AG09309 (cell line): Measurements from ENCODE around the gene CCDC158.

ENCODE experiments used
- DNase-seq: peaks from one replicate; pipeline ENCODE4 v3.0.0-alpha.2; 2010; ENCODE audit warnings: low read depth
- H3K4me3 ChIP-seq: 2 replicates; pipeline ENCODE4 v1.5.1; 2011; ENCODE audit warnings: mild to moderate bottlenecking, low read depth, low read length, moderate library complexity; ENCODE audit not compliant: control insufficient read depth
- TF ChIP-seq, protein P1 (sequence below): IDR thresholded peaks from 2 replicates; pipeline ENCODE4 v1.5.1; 2011; ENCODE audit warnings: mild to moderate bottlenecking, low read depth, low read length, inconsistent platforms; ENCODE audit not compliant: insufficient read depth, control insufficient read depth; ENCODE audit errors: missing control alignments

Gene CCDC158

DNA sequence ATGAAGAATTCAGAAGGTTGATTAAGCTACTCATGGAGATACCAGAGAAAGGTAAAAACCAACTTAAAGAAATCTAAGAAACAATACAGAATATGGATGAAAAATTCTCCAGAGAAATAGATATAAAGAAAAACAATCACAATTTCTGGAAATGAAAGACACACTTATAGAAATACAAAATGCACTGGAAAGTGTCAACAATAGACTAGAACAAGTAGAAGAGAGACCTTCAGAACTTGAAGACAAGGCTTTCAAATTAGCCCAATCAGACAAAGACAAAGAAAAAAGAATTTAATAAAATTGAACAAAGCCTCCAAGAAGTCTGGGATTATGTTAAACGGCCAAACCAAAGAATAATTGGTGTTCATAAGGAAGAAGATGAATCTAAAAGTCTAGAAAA is 104.8 kb downstream of the CCDC158 start:
- TF ChIP-seq, protein P1, sequence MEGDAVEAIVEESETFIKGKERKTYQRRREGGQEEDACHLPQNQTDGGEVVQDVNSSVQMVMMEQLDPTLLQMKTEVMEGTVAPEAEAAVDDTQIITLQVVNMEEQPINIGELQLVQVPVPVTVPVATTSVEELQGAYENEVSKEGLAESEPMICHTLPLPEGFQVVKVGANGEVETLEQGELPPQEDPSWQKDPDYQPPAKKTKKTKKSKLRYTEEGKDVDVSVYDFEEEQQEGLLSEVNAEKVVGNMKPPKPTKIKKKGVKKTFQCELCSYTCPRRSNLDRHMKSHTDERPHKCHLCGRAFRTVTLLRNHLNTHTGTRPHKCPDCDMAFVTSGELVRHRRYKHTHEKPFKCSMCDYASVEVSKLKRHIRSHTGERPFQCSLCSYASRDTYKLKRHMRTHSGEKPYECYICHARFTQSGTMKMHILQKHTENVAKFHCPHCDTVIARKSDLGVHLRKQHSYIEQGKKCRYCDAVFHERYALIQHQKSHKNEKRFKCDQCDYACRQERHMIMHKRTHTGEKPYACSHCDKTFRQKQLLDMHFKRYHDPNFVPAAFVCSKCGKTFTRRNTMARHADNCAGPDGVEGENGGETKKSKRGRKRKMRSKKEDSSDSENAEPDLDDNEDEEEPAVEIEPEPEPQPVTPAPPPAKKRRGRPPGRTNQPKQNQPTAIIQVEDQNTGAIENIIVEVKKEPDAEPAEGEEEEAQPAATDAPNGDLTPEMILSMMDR, result no peak
- DNase-seq, result no peak
- no peak overlapping the region for H3K4me3 ChIP-seq

DNA sequence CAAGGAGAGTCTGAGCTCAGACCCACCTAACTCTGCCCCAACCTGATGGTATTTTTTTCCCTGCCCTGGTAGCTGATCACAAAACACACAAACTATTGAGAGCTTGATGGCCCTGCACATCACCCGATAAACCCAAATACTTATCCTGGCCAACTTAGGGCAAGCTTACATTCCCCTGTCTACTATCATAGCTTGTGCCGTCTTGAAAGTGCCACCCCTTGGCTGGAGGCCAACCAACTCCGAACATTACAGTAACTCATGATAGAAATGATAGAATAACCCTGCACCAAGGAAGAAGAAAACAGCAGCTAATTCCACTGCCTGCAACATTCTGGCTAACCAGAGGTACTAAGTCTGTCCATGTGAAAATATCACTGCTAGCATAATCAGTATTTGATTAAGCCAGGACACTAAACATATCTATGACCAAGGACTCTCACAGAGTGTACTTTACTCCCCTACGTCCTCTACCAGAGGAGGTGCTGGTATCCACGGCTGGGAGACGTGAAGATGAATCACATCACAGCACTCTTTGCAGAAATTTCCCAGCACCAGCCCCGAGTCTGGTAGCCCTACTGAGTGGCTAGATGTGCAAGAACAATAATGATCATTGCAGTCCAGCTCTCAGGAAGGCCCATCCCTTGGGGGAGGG is 105.5 kb downstream of the CCDC158 start:
- no peak overlapping the region for H3K4me3 ChIP-seq
- DNase-seq, result no peak
- TF ChIP-seq, protein P1, result no peak

DNA sequence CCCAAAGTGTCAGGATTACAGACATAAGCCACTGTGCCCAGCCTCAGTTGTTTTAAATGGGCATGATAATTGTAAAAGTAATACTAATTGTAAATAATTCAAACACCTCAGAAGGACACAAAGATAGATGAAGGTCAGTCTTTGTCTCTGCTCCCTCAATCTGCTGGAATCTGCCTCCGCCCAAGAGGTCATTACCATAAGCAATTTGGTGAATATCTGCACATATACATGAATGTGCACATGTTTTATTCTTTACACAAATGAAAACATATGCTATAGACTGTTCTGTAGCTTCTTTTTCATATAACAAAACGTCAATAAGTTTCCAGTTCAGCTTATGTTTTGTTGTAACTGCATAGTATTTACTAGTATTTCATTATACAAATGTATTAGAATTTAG is 107.4 kb downstream of the CCDC158 start:
- DNase-seq, result no peak
- H3K4me3 ChIP-seq, result no peak overlapping the region
- TF ChIP-seq, protein P1, result no peak

DNA sequence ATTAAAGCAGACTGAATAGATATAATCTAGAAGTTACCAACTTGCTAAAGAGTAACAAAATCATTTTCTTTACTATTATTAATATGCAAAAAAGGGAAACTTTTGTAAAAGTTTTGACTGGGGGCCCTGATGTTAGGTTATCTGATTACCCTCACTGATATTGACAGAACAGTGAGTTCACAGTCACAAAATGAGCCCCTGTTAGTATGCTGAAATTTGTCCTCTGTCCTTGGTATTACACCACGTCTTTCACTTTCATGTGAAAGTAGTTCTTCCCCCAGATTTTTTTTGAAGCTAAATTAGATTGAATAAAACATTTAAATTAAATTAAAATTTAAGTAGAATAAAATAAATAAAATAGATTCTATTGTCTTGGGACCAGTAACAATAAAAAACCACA is 108.5 kb downstream of the CCDC158 start:
- TF ChIP-seq, protein P1, result no peak

DNA sequence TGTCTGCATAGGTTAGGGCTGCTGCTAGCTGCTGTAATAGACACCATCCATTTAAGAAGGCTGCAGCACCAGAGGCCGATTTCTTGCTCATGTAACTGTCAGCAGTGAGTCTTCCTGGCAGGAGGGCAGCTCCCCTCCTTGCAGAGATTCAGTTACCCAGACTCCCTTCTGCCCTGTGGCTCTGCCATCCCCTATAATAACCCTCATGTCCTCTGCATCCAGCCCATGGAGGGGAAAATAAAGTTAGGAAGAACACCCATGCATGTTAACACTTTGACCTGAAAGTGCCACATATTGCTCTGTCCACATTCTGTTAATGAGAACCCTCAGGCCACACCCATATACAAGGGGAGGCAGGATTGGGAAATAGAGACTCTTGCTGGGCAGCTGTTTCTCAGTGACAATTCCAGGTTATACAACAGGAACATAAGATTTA is 109.0 kb downstream of the CCDC158 start:
- H3K4me3 ChIP-seq, result no peak overlapping the region
- TF ChIP-seq, protein P1, result no peak
- no peak for DNase-seq

More for the DNA sequence above, 108.5 kb downstream of the CCDC158 start:
- DNase-seq, result no peak
- H3K4me3 ChIP-seq, result no peak overlapping the region

DNA sequence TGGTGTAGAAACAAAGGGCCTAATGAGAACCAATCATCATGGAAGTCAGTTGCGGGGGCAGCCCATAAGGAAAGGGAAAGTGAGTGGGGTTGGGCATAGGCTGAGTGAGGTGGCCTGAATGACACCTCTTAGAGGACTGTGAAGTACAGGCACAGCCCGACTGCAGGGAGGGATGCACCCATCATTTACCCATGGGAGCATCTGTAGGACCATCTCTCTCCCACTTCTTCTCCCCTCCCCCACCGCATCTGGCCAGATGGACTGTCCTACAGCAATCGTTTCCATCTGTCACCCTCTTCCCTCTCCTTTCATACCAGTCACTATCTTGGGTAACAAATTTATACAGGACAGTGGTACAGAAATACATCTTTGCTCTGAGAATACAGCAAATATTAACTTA is 110.3 kb downstream of the CCDC158 start:
- TF ChIP-seq, protein P1, result no peak
- H3K4me3 ChIP-seq, result no peak overlapping the region
- no peak for DNase-seq
